OCI-LY1 (cell line): ENCODE results near the gene UNC5B.

Experiments
- H2AFZ ChIP-seq: fragments of 200-600 bp; sonication (generic), shearing (Covaris generic); 2 replicates; pipeline ENCODE4 v1.6.0; 2014; ENCODE audit warnings: antibody characterized with exemption, mild to moderate bottlenecking, low read length
- H3F3A ChIP-seq: fragments of 200-600 bp; sonication (generic), shearing (Covaris generic); 2 replicates; pipeline ENCODE4 v1.6.0; 2014; ENCODE audit warnings: mild to moderate bottlenecking, antibody characterized with exemption, low read length, moderate library complexity; ENCODE audit not compliant: insufficient read depth
- H3K27ac ChIP-seq: fragments of 200-600 bp; sonication (generic); 2 replicates; pipeline ENCODE4 v1.5.1; 2014; ENCODE audit warnings: low read length, mixed run types, mild to moderate bottlenecking, low read depth; ENCODE audit not compliant: poor library complexity, severe bottlenecking
- H3K27me3 ChIP-seq: fragments of 200-600 bp; sonication (generic); 2 replicates; pipeline ENCODE4 v1.6.0; 2014; ENCODE audit warnings: antibody characterized with exemption, mild to moderate bottlenecking, low read length, moderate library complexity; ENCODE audit not compliant: insufficient read depth
- H3K36me3 ChIP-seq: fragments of 200-600 bp; sonication (generic); 2 replicates; pipeline ENCODE4 v1.6.1; 2014; ENCODE audit warnings: mild to moderate bottlenecking, antibody characterized with exemption, low read length, moderate library complexity, mixed read lengths; ENCODE audit not compliant: insufficient read depth
- H3K4me1 ChIP-seq: fragments of 200-600 bp; sonication (generic); 2 replicates; pipeline ENCODE4 v1.5.1; 2014; ENCODE audit warnings: mild to moderate bottlenecking, low read length, moderate library complexity; ENCODE audit not compliant: insufficient read depth, severe bottlenecking
- H3K4me2 ChIP-seq: fragments of 200-600 bp; sonication (generic), shearing (Covaris generic); 2 replicates; pipeline ENCODE4 v1.6.1; 2014; ENCODE audit warnings: low read length
- H3K4me3 ChIP-seq: fragments of 200-600 bp; sonication (generic); 2 replicates; pipeline ENCODE4 v1.5.1; 2014; ENCODE audit warnings: low read length, low read depth, mild to moderate bottlenecking, mixed read lengths; ENCODE audit not compliant: poor library complexity, severe bottlenecking
- H3K79me2 ChIP-seq: fragments of 200-600 bp; shearing (Covaris generic); 2 replicates; pipeline ENCODE4 v1.6.1; 2016; ENCODE audit warnings: mixed run types, low read length, mixed read lengths; ENCODE audit not compliant: insufficient read depth
- H3K9ac ChIP-seq: fragments of 200-600 bp; sonication (generic), shearing (Covaris generic); 2 replicates; pipeline ENCODE4 v1.6.1; 2014; ENCODE audit warnings: mild to moderate bottlenecking, low read length, mixed read lengths
- H3K9me2 ChIP-seq: fragments of 200-600 bp; sonication (generic), shearing (Covaris generic); 2 replicates; pipeline ENCODE4 v1.6.1; 2014; ENCODE audit warnings: low read depth, mild to moderate bottlenecking, low read length, mixed read lengths
- H3K9me3 ChIP-seq: fragments of 200-600 bp; shearing (Covaris generic); 2 replicates; pipeline ENCODE4 v1.6.1; 2014; ENCODE audit warnings: low read length, mixed read lengths
- H4K20me1 ChIP-seq: fragments of 200-600 bp; sonication (generic), shearing (Covaris generic); 2 replicates; pipeline ENCODE4 v1.6.0; 2016; ENCODE audit warnings: mild to moderate bottlenecking, low read length; ENCODE audit not compliant: insufficient read depth
- CTCF ChIP-seq: fragments of 200-600 bp; sonication (generic), shearing (Covaris generic); IDR thresholded peaks from 2 replicates; pipeline ENCODE4 v1.5.1; 2017; ENCODE audit warnings: mild to moderate bottlenecking, antibody characterized with exemption, low read length, moderate library complexity, mixed read lengths
- EZH2 ChIP-seq: fragments of 200-600 bp; sonication (generic), shearing (Covaris generic); IDR thresholded peaks from 2 replicates; pipeline ENCODE4 v1.8.0; 2017; ENCODE audit warnings: borderline replicate concordance, mixed run types, mild to moderate bottlenecking, antibody characterized with exemption, low read length, moderate library complexity, mixed read lengths

The UNC5B gene

GRCh38 chr10:71316786-71317160, 104.4 kb downstream of the UNC5B start:
- H3K27ac ChIP-seq, result no peak overlapping the region
- H3K27me3 ChIP-seq, result no peaks in the 10 kb centered on the region

GRCh38 chr10:71317739-71318138, 105.4 kb downstream of the UNC5B start:
- H3K4me2 ChIP-seq, result no peak overlapping the region
- no peak overlapping the region for H3K9ac ChIP-seq
- no peaks in the 10 kb centered on the region for H3K9me2 ChIP-seq
- H3K79me2 ChIP-seq, result no peaks in the 10 kb centered on the region
- H3K27ac ChIP-seq, result no peak overlapping the region
- no peaks in the 10 kb centered on the region for H3K27me3 ChIP-seq
- no peaks in the 10 kb centered on the region for H3K36me3 ChIP-seq
- no peaks in the 10 kb centered on the region for H3F3A ChIP-seq
- H2AFZ ChIP-seq, result no peak overlapping the region
- H4K20me1 ChIP-seq, result no peaks in the 10 kb centered on the region
- H3K4me1 ChIP-seq, result peaks cover 16% of the 10 kb centered on the region
- H3K4me3 ChIP-seq, result no peak overlapping the region
- TF ChIP-seq CTCF (no peak), EZH2 (no peak)
- H3K9me3 ChIP-seq, result no peaks in the 10 kb centered on the region

More at GRCh38 chr10:71316786-71317160, 104.4 kb downstream of the UNC5B start:
- Histone ChIP-seq H3K4me2 (no peak overlapping the region), H3F3A (no peaks in the 10 kb centered on the region), H3K36me3 (no peaks in the 10 kb centered on the region), H2AFZ (no peak overlapping the region), H3K9me2 (no peaks in the 10 kb centered on the region), H4K20me1 (no peaks in the 10 kb centered on the region), H3K9me3 (no peaks in the 10 kb centered on the region), H3K4me3 (no peak overlapping the region), H3K79me2 (no peaks in the 10 kb centered on the region), H3K9ac (no peak overlapping the region), H3K4me1 (peaks cover 16% of the 10 kb centered on the region)
- TF ChIP-seq EZH2 (no peak), CTCF (no peak)

DNA sequence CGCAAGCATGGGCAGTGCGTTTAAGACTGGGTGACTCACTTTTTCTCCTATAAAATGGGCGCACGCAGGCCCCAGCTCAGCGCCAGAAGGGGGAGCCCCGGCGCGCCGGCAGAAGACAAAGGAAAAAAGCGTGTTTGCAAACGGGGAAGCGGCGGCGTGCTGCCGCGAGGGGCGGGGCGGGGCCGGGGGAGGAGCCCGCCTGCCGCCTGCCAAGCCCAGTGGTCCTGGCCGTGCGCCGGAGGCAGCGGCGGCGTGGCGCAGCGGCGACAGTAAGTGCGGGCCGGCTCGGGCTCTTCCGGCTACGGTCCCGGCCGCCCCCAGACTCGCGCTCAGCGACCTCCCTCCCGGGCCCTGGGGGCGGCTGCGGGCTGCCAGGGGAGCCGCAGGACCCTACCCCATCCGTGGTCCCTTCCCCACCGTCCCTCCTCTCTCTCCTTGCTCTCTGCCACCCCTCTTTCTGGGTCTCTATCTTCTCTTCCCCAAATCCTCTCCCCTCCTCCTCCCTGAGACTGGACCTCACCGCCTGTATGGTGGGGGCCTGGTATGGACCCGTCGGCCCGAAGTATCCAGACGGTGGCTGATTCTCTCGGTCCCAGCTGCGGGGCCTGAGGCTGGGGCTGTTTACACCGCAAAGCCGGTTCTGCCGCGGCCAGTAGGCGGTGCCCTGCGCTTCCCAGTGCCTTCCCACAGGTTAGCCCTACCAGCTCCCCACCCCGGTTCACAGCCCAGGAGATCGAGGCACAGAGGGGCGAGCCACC, 106.9 kb downstream of the UNC5B start, which contains the start of gene SLC29A3:
SLC29A3 (plus strand) TSS at position 218 of the 758 bp plus-strand sequence; CDS start at position 269, 51 bp downstream.
- peak within 1 kb of the TSS; percentile 88 for H2AFZ ChIP-seq
- peak within 1 kb of the TSS; percentile 91 for H3K4me3 ChIP-seq
- H3K79me2 ChIP-seq, result no peaks in the 10 kb centered on the region
- no peak within 1 kb of the TSS for H3K27ac ChIP-seq
- no peaks in the 10 kb centered on the region for H3K9me2 ChIP-seq
- peak within 1 kb of the TSS; percentile 91 for H3K9ac ChIP-seq
- H4K20me1 ChIP-seq, result no peaks in the 10 kb centered on the region
- H3F3A ChIP-seq, result no peaks in the 10 kb centered on the region
- TF ChIP-seq CTCF (peak; percentile 68), EZH2 (no peak)
- H3K4me1 ChIP-seq, result peaks cover 16% of the 10 kb centered on the region
- peak within 1 kb of the TSS; percentile 80 for H3K4me2 ChIP-seq
- H3K36me3 ChIP-seq, result peaks cover 11% of the 10 kb centered on the region
- no peaks in the 10 kb centered on the region for H3K27me3 ChIP-seq
- no peaks in the 10 kb centered on the region for H3K9me3 ChIP-seq
